Suppressor macrophage treated with lipopolysaccharide for 1 hour (primary cell): ENCODE measurements around the gene ANTKMT.
"Not testable (repeated sequence)": the region's sequence is repeated elsewhere in the genome, so short reads cannot be mapped to it uniquely, and the experiment has no call there.

Experiments used
- DNase-seq, 3 donors: peaks; one replicate each; pipeline ENCODE4 v3.0.0-alpha.2; 2020 to 2022

The ANTKMT gene

DNA sequence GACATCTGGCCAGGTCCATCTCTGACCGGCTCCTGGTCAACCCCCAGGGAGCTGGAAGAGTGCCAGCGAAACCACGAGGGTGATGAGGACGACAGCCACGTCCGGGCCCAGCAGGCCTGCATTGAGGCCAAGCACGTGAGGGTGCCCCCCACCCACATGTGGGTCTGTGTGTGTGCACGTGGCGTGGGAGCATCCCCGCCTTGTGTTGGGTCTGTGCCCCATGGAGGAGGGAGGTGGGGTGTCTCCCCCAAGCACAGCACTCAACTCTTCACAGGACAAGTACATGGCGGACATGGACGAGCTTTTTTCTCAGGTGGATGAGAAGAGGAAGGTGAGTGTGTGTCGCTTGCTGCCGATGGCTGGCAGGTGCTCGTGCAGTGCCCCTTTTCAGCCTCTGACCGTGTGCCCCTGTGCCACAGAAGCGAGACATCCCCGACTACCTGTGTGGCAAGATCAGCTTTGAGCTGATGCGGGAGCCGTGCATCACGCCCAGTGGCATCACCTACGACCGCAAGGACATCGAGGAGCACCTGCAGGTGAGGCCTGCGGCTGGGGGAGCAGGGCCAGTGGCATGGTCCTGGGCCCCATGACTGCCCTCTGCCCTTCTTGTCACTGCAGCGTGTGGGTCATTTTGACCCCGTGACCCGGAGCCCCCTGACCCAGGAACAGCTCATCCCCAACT is 39.1 kb upstream of the ANTKMT start:
- no peak for DNase-seq

- no peak for DNase-seq
These were observed 38.2 kb upstream of the ANTKMT start for GRCh38 chr16:682493-683395.

GRCh38 chr16:683396-684070 is 37.4 kb upstream of the ANTKMT start:
- no peak for DNase-seq

DNA sequence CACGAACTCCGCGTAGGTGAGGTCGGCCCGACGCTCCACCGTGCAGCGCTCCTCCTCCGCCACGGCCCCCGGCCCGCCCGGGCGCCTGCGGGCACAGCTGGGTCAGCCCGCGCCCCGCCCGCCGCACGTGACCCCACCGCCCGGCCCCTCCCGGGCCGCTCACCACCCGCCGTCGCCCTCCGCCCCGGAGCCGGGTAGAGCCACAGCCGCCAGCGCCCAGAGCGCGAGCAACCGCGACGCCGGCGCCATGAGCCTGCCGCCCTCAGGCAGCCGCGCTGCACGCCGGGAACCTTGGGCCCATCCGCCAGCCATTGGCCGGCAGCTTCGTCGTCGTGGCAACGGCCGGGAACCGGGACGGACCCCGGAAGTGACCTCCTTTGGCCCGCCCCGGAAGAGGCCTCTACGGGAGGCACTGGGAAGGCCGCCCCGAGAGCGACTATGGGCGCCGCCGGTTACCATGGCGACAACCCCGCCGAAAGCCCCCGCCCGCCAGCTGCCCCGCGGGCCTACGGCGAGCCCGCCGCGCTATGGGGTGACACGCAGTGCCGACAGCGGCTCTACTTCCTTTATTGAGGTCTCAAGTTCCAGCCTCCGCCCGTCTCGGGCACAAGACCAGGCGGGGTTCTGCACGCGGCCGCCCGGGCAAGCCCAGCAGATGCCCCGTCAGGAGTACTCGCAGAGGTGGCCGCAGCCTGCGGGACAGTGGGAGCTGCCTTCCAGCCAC is 36.7 kb upstream of the ANTKMT start, which contains the start of gene JMJD8:
Gene JMJD8, minus strand, starts transcription at position 264 of the 724 bp plus-strand sequence. Its CDS starts 15 bp downstream, at position 249.
- DNase-seq = peak; percentile 98 to 99 (median 99)

DNA sequence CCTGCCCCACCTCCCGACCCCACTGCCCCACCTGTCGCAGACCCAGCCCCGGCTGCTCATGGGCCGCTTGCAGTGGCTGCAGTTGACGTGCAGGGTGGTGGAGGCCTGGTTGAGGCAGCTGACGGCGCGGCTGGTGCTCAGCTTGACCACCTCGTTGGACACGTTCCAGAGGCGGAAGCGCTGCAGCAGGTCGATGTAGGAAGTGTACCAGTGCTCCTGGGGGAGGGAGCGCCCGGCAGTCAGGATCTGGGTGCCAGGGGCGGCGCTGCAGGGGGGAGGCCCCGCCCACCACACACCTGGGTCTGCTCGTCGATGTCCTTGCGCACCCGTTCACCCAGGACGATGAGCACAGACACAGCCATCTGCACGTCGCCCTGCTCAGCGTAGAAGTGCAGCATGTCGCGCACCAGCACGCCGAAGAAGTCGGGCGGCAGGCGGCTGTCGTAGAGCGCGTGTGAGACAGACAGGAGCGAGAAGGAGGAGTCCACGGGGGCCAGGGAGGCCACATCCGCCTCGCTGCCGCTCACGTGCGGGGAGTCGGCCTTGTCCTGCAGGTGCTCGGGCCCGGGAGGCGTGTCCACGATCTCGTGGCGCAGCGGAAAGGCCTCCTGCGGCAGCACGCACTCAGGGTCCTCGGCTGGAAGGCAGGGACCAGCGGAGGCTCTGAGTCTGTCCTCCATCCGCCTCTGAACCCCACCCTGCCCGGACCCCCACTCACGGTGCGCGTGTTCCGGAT is 35.8 kb upstream of the ANTKMT start:
- DNase-seq = no peak

GRCh38 chr16:685967-686366 is 35.0 kb upstream of the ANTKMT start:
- DNase-seq = peak; percentile 50 to 76 (median 52)

GRCh38 chr16:686459-687260 is 34.3 kb upstream of the ANTKMT start:
- no peak for DNase-seq

- no peak for DNase-seq
These were observed 33.4 kb upstream of the ANTKMT start for GRCh38 chr16:687499-687898.

- no peak for DNase-seq
These were observed 31.6 kb upstream of the ANTKMT start for GRCh38 chr16:689175-689897.

- DNase-seq = not testable (repeated sequence)
These were observed 29.7 kb upstream of the ANTKMT start for GRCh38 chr16:691242-691641.

DNA sequence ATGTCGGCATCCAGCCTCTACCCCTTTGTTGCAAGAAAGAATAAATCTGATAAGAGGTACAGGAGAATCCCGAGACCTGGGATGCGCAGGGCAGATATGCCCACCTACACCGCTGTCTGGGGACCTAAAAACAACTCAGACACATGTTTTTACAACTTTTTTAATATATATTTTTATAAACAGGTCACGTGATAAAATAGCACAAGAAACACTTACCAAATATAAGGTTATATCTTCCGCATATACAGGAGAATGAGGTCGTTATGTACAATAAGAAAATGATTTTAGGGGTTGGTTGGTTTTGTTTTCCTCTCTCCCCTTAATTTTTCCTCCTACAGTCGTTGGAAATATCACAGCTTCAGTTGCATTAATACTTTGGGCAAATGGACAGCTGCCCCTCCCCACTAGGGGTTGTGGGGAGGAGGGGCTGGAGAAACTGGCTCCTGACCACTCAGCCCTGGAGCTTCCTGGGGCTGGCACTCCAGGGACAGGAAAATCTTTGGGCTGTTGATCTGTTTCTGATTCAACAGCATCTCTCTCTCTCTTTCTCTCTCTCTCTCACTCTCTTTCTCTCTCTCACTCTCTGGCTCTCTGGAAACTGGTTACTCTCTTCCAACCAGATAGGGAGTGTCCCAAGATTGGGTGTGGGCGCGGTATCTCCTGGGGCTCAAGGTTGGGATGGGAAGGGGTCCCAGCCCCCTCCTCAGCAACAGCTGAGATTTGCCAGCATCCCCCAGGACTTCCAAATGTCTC is 28.4 kb upstream of the ANTKMT start:
- DNase-seq = no peak

DNA sequence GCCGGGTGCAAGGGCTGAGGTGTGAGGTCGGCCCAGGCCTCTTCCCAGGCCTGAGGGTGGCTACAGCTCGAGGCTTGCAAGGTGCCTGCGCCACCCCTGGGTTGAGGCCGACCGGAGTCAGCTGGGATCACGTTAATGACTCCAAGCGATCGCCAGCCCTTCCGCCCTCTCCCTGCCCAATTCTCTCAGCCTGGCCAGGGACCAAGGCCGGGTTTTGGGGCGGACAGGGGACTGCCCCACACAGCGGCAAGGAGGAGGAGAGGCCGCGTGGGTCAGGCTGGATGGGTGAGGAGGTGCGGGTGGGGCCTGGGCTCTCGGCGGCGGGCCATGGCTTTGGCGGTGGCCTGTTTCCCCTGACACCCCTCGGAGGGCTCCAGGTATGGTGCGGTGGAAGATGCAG is 27.6 kb upstream of the ANTKMT start:
- no peak for DNase-seq

DNA sequence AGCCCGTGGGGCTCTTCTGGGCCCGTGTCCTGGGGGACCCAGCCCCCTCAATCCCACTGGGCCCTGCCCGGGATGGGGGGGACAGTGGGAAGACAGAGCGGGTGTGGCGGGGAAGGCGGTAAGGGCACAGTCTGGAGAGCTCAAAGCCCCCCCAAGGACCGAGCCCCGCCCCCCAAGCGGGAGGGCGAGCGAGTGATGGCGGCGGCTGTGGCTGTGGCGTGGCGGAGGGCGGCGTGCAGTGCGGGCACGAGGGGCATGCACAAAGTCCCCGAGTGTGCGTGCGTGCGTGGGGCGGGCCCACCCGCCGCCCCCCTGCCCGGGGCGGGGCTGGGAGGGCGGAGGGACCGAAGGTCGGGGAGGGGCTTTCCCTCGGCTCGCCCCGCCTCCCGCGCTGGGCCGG is 27.2 kb upstream of the ANTKMT start:
- DNase-seq = no peak

- DNase-seq = no peak
These were observed 26.6 kb upstream of the ANTKMT start for GRCh38 chr16:694187-694862.

DNA sequence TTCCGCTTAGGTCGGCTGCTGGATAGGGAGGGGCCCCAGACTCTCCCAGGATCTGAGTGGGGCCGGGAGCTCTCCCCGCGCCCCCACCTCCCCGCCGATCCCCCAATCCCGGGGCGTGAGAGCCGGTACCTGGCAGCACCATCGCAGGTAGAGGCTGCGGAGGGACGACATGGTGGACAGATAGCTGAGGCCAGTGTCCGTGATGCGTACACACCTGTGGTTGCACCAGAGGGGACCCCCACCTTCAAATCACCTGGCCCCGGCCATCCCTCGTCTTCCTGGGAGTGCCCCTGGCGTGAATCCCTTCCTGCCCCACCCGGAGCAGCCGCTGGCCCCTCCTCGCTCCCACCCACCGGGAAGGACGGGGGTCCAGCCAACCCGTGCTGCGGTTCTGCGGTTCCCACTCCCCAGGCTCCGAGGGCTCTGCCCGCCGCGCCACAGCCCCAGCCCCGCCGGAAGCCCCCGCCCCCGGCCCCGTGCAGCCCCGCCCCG is 26.0 kb upstream of the ANTKMT start:
- DNase-seq = no peak

DNA sequence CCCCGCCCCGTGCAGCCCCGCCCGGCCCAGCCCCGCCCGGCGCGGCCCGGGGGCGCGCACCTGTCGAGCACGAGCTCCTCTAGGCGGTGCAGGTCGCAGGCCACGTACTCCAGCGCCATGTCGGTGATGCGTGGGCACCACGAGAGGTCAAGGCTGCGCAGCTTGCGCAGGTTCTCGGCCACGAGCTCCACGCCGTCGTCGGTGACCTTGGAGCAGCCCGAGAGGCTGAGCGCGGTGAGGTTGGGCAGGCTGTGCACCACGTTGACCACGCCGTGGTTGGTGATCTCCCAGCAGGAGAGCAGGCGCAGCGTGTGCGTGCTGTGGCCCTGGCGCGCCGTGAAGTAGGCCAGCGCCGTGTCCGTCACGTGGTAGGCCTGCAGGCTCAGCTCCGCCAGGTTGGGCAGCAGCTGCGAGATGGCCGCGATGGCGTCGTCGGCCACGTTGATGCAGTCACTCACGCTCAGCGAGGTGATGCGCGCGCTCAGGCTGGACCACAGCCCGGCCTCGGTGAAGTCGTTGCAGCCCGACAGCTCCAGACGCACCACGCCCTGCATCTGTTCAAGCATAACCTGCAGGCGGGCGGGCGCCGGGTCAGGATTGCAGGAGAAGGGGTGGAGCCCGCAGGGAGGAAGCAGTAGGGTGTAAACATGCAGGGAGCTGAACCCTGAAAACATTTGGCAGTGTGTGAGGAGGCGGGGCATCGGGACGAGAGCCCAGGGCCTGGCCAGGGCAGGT is 25.4 kb upstream of the ANTKMT start:
- peak in 1 of 3 donors; percentile 23 for DNase-seq

DNA sequence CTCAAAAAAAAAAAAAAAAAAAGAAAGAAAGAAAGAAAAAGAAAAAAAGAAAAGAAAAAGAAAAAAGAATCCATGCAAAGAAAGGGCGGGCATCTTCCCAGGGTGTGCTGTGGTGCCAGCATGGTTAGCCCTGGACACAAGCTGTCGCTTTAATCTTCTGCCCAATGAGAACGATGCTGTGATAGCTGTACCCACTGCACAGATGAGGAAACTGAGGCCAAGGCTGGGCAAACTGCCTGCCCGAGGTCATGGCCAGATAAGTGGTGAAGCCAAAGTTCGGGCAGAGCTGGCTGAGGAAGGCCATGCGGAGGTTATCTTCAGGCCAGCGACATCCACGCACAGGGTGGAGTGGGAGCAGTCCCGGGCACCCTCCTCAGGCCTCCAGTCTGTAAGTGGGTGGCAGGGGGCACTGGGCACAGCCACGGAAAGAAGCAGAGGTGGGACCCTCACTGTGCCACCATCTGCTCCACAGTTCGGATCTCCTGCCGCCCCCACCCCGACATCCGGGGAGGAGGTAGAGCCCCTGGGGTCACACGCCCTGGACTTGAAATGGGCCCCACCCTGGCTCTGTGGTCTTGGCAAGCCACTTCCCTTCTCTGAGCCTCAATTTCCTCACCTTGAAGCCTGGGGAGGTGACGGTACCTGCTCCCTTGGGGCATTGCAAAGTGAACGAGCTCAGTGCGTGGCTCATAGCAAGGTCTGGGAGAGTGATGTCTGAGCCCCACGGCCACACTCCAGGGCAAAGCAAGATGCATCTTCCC is 21.9 kb upstream of the ANTKMT start:
- DNase-seq = no peak
